GM12878 (cell line): ENCODE results near the gene UVRAG. TPM values are rescaled to one million over a fixed set of nuclear protein-coding genes. Genes with fewer than 3 reads are reported as not detected.

ENCODE experiments used
- ASH2L ChIP-seq: fragments of 300-600, 200-600 bp; sonication (generic); IDR thresholded peaks from 2 replicates; pipeline ENCODE4 v1.6.1; 2017; ENCODE audit warnings: low read depth, mild to moderate bottlenecking, borderline replicate concordance
- BCL11A ChIP-seq: IDR thresholded peaks from 2 replicates; pipeline ENCODE4 v1.6.1; 2011; ENCODE audit warnings: low read depth, low read length
- BCL3 ChIP-seq: IDR thresholded peaks from 2 replicates; pipeline ENCODE4 v1.6.1; 2011; ENCODE audit warnings: borderline replicate concordance, low read depth, mild to moderate bottlenecking, moderate library complexity, low read length; ENCODE audit not compliant: insufficient read depth, poor library complexity, severe bottlenecking
- CUX1 ChIP-seq: IDR thresholded peaks from 2 replicates; pipeline ENCODE4 v1.6.1; 2012; ENCODE audit warnings: improper control_type of control experiment, low read depth, low read length; ENCODE audit not compliant: insufficient replicate concordance
- EED ChIP-seq: sonication (generic); IDR thresholded peaks from 2 replicates; pipeline ENCODE4 v1.6.1; 2016; ENCODE audit warnings: antibody characterized with exemption, low read depth
- EZH2 ChIP-seq: IDR thresholded peaks from 2 replicates; pipeline ENCODE4 v1.6.1; 2012; ENCODE audit warnings: low read depth, mild to moderate bottlenecking, control low read depth, inconsistent platforms, low read length, borderline replicate concordance; ENCODE audit not compliant: control insufficient read depth
- KAT2A ChIP-seq: conservative IDR thresholded peaks from 2 replicates; pipeline ENCODE4 v1.6.1; 2011; ENCODE audit warnings: low read depth, low read length; ENCODE audit not compliant: control insufficient read depth
- MYC ChIP-seq: IDR thresholded peaks from 2 replicates; pipeline ENCODE4 v1.6.1; 2011; ENCODE audit warnings: mild to moderate bottlenecking, low read length, moderate library complexity, inconsistent platforms; ENCODE audit not compliant: insufficient read depth, insufficient replicate concordance, insufficient read length, severe bottlenecking
- NRF1 ChIP-seq: conservative IDR thresholded peaks from 2 replicates; pipeline ENCODE4 v1.6.1; 2011; ENCODE audit warnings: mild to moderate bottlenecking, low read depth, low read length, improper control_type of control experiment
- RELB ChIP-seq: fragments of 450-650 bp; IDR thresholded peaks from 2 replicates; pipeline ENCODE4 v1.6.1; 2017; ENCODE audit warnings: low read depth, mild to moderate bottlenecking, moderate library complexity
- SMAD5 ChIP-seq: IDR thresholded peaks from 2 replicates; pipeline ENCODE4 v1.6.1; 2016; ENCODE audit warnings: antibody characterized with exemption, low read depth
- SP1 ChIP-seq: IDR thresholded peaks from one replicate; pipeline ENCODE4 v1.6.1; 2011; ENCODE audit warnings: low read depth, low read length
- TAF1 ChIP-seq: IDR thresholded peaks from 2 replicates; pipeline ENCODE4 v1.6.1; 2011; ENCODE audit warnings: mild to moderate bottlenecking, low read depth, low read length, borderline replicate concordance
- TARDBP ChIP-seq: IDR thresholded peaks from 2 replicates; pipeline ENCODE4 v1.6.1; 2016; ENCODE audit warnings: borderline replicate concordance
- TCF12 ChIP-seq: IDR thresholded peaks from 2 replicates; pipeline ENCODE4 v1.6.1; 2011; ENCODE audit warnings: low read depth, mild to moderate bottlenecking, low read length
- ZBED1 ChIP-seq: IDR thresholded peaks from 2 replicates; pipeline ENCODE4 v1.6.1; 2016; ENCODE audit warnings: borderline replicate concordance
- ZNF274 ChIP-seq: IDR thresholded peaks from one replicate; pipeline ENCODE4 v1.8.0; 2011; ENCODE audit not compliant: insufficient read length, insufficient read depth
- ZNF384 ChIP-seq: IDR thresholded peaks from 2 replicates; pipeline ENCODE4 v1.6.1; 2012; ENCODE audit warnings: low read depth, mild to moderate bottlenecking, low read length, improper control_type of control experiment, borderline replicate concordance
- ZZZ3 ChIP-seq: IDR thresholded peaks from 2 replicates; pipeline ENCODE4 v1.6.1; 2011; ENCODE audit warnings: low read depth; ENCODE audit not compliant: control insufficient read depth, insufficient read length
- polyA plus RNA-seq, 11 experiments: library from polyadenylated mRNA; depleted of rRNA in 4 of 11; unstranded in 6 of 11; stranded (reverse) in 5 of 11; fragments of >200 nt; fragmentation: Nextera tagmentation in 4 of 11; fragmentation: Illumina TruSeq in 1 of 11; extraction: Ambion mirVana in 4 of 11; extraction: Trizol in 1 of 11; gene quantifications; 1 replicate in 1 of 11; 2 replicates in 10 of 11; pipeline versions ENCODE4 v1.2.1 to v1.2.3, GENCODE V29; 2011 to 2016; ENCODE audit warnings: inconsistent platforms in 2 of 11, missing spikeins in 2 of 11, low read depth in 1 of 11
- total RNA-seq, 4 experiments: library from RNA; depleted of rRNA in 3 of 4; stranded (reverse); fragments of >200 nt in 3 of 4; fragmentation: Illumina TruSeq in 1 of 4; extraction: Trizol in 1 of 4; gene quantifications; 2 replicates each; pipeline versions ENCODE4 v1.2.1 to v1.2.3, GENCODE V29; 2013 to 2021
- TF ChIP-seq, protein P1 (sequence below): fragments of 450-650 bp; formaldehyde crosslinking; IDR thresholded peaks from 2 replicates; pipeline ENCODE4 v1.4.0; 2022; ENCODE audit warnings: mild to moderate bottlenecking, moderate library complexity

The UVRAG gene
- total and polyA plus RNA-seq, 10 of the 15 experiments (the other 5 are each of a cell fraction or from before 2014, with no cell fraction given), result 7.0 to 43.4 (median 37.0) TPM

DNA sequence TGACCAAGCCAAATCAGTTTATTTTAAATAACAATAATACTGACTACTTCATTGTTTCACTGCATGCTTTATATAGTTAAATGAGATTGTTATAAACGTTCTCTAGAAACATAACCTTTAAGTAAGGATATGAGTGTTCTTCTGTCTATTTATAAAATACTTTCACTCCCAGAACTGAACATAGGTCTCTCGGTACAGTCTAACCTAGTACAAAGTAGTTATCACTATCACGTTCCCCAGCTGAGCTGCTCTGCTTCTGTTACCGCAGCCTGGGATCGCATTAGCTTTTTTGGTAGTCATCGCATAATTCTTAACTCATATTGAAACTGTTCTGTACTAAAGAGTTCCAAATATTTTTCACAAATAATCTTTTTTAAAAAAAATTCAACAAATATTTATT, 247.7 kb downstream of the UVRAG start (continued):
- TF ChIP-seq RELB (no peak), BCL11A (0 out of 2 replicates have a peak, but pooled peaks have one; percentile 56), BCL3 (peak; percentile 37), SP1 (no peak), EED (peak; percentile 84), ZBED1 (peak; percentile 87; the same call in 1 of the 2 replicates), ASH2L (no peak), SMAD5 (no peak), ZZZ3 (no peak), KAT2A (no peak), TAF1 (no peak), TCF12 (no peak), ZNF274 (no peak), EZH2 (no peak), ZNF384 (no peak), MYC (no peak), TARDBP (no peak), NRF1 (no peak), CUX1 (no peak)
- TF ChIP-seq, protein P1, sequence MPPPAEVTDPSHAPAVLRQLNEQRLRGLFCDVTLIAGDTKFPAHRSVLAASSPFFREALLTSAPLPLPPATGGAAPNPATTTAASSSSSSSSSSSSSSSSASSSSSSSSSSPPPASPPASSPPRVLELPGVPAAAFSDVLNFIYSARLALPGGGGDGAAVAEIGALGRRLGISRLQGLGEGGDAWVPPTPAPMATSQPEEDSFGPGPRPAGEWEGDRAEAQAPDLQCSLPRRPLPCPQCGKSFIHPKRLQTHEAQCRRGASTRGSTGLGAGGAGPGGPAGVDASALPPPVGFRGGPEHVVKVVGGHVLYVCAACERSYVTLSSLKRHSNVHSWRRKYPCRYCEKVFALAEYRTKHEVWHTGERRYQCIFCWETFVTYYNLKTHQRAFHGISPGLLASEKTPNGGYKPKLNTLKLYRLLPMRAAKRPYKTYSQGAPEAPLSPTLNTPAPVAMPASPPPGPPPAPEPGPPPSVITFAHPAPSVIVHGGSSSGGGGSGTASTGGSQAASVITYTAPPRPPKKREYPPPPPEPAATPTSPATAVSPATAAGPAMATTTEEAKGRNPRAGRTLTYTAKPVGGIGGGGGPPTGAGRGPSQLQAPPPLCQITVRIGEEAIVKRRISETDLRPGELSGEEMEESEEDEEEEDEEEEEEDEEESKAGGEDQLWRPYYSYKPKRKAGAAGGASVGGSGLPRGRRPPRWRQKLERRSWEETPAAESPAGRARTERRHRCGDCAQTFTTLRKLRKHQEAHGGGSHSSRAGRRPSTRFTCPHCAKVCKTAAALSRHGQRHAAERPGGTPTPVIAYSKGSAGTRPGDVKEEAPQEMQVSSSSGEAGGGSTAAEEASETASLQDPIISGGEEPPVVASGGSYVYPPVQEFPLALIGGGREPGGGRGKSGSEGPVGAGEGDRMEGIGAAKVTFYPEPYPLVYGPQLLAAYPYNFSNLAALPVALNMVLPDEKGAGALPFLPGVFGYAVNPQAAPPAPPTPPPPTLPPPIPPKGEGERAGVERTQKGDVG (CRISPR knock-in tag), result no peak
